GM23338 (cell line): Measurements from ENCODE around the gene CCDC38. TPM values are rescaled to one million over a fixed set of nuclear protein-coding genes. Genes with fewer than 3 reads are reported as not detected.

Experiments used
- ATAC-seq: fragments of 200-7000 bp; cut with Tn5 transposase; 3 replicates; pipeline ENCODE4 v1.9.1; 2020
- DNase-seq: peaks from one replicate; pipeline ENCODE4 v3.0.0-alpha.2; 2015; ENCODE audit warnings: low spot score
- H2AFZ ChIP-seq: fragments of 200-600 bp; sonication (generic); 2 replicates; pipeline ENCODE4 v1.8.0; 2016; ENCODE audit warnings: antibody characterized with exemption, mild to moderate bottlenecking, moderate library complexity
- H3F3A ChIP-seq: fragments of 200-600 bp; sonication (generic); replicated peaks from 2 replicates; pipeline ENCODE4 v1.8.0; 2017; ENCODE audit warnings: antibody characterized with exemption, mixed run types, low read depth
- H3K27ac ChIP-seq: fragments of 200-600 bp; sonication (generic); 2 replicates; pipeline ENCODE4 v1.6.1; 2016; ENCODE audit warnings: low read depth
- H3K27me3 ChIP-seq: fragments of 200-600 bp; sonication (generic); 2 replicates; pipeline ENCODE4 v1.8.0; 2016; ENCODE audit warnings: mild to moderate bottlenecking, mixed run types, moderate library complexity; ENCODE audit not compliant: insufficient read depth
- H3K36me3 ChIP-seq: fragments of 200-600 bp; sonication (generic); 2 replicates; pipeline ENCODE4 v1.8.0; 2016; ENCODE audit warnings: mild to moderate bottlenecking; ENCODE audit not compliant: insufficient read depth
- H3K4me1 ChIP-seq: fragments of 200-600 bp; sonication (generic); 2 replicates; pipeline ENCODE4 v1.8.0; 2016; ENCODE audit warnings: mild to moderate bottlenecking, moderate library complexity; ENCODE audit not compliant: insufficient read depth
- H3K4me2 ChIP-seq: fragments of 200-600 bp; sonication (generic); 2 replicates; pipeline ENCODE4 v1.7.1; 2017; ENCODE audit warnings: mixed run types
- H3K4me3 ChIP-seq: fragments of 200-600 bp; sonication (generic); 2 replicates; pipeline ENCODE4 v1.6.1; 2016; ENCODE audit warnings: mixed run types
- H3K79me2 ChIP-seq: fragments of 200-600 bp; sonication (generic); replicated peaks from 2 replicates; pipeline ENCODE4 v1.8.0; 2017; ENCODE audit warnings: mild to moderate bottlenecking; ENCODE audit not compliant: insufficient read depth
- H3K9me2 ChIP-seq: fragments of 200-600 bp; sonication (generic); 2 replicates; pipeline ENCODE4 v1.8.0; 2017; ENCODE audit not compliant: insufficient read depth
- H4K20me1 ChIP-seq: fragments of 200-600 bp; sonication (generic); replicated peaks from 2 replicates; pipeline ENCODE4 v1.8.0; 2017; ENCODE audit warnings: mild to moderate bottlenecking; ENCODE audit not compliant: insufficient read depth
- H3K27ac Mint-ChIP-seq: 2 replicates; pipeline ENCODE4 v1.8.0; 2020; ENCODE audit warnings: inconsistent platforms, mild to moderate bottlenecking, moderate library complexity, mixed read lengths
- H3K27me3 Mint-ChIP-seq: 3 replicates; pipeline ENCODE4 v1.8.0; 2022; ENCODE audit warnings: low read depth, mild to moderate bottlenecking, moderate library complexity, mixed read lengths, inconsistent platforms; ENCODE audit not compliant: insufficient read depth, poor library complexity
- H3K36me3 Mint-ChIP-seq: 3 replicates; pipeline ENCODE4 v1.8.0; 2021; ENCODE audit warnings: low read depth, mild to moderate bottlenecking, inconsistent platforms, moderate library complexity, mixed read lengths
- H3K4me1 Mint-ChIP-seq: 3 replicates; pipeline ENCODE4 v1.8.0; 2020; ENCODE audit warnings: mild to moderate bottlenecking, inconsistent platforms, mixed read lengths
- H3K4me3 Mint-ChIP-seq: 3 replicates; pipeline ENCODE4 v1.8.0; 2021; ENCODE audit warnings: moderate library complexity, mild to moderate bottlenecking, inconsistent platforms, mixed read lengths
- H3K9me3 Mint-ChIP-seq: 3 replicates; pipeline ENCODE4 v1.8.0; 2020; ENCODE audit warnings: moderate library complexity, mild to moderate bottlenecking, inconsistent platforms, mixed read lengths
- CREB1 ChIP-seq: fragments of 250-450 bp; sonication (Bioruptor Pico); IDR thresholded peaks from 2 replicates; pipeline ENCODE4 v1.5.0; 2020; ENCODE audit warnings: low read depth, mild to moderate bottlenecking, moderate library complexity
- EZH2 ChIP-seq: fragments of 200-600 bp; sonication (generic); IDR thresholded peaks from one replicate; pipeline ENCODE4 v1.8.0; 2017; ENCODE audit warnings: antibody characterized with exemption, mild to moderate bottlenecking, low read depth; ENCODE audit not compliant: unreplicated experiment
- EZH2phosphoT487 ChIP-seq: fragments of 200-600 bp; sonication (generic); IDR thresholded peaks from one replicate; pipeline ENCODE4 v1.8.1; 2018; ENCODE audit warnings: antibody characterized with exemption; ENCODE audit not compliant: unreplicated experiment
- STAT1 ChIP-seq: IDR thresholded peaks from one replicate; pipeline ENCODE4 v1.6.1; 2016; ENCODE audit warnings: antibody characterized with exemption; ENCODE audit not compliant: unreplicated experiment
- ZNF331 ChIP-seq: fragments of 250-450 bp; sonication (Bioruptor Pico); IDR thresholded peaks from 2 replicates; pipeline ENCODE4 v1.5.0; 2020; ENCODE audit warnings: low read depth, mild to moderate bottlenecking, moderate library complexity
- polyA plus RNA-seq: library from polyadenylated mRNA; unstranded; fragments of >200 nt; fragmentation: Nextera tagmentation; extraction: Ambion mirVana; gene quantifications from 2 replicates; pipeline ENCODE4 v1.2.1, GENCODE V29; 2016
- total RNA-seq: library from RNA; depleted of rRNA; stranded (reverse); fragments of >200 nt; shearing (Covaris generic); gene quantifications from 2 replicates; pipeline ENCODE4 v1.2.3, GENCODE V29; 2014
- TF ChIP-seq, protein P1 (sequence below), 2 experiments: fragments of 200-600 bp in 1 of 2; sonication (generic) in 1 of 2; conservative IDR thresholded peaks; 2 replicates each; pipeline versions ENCODE4 v1.5.1 to v1.6.1; 2016 to 2017; ENCODE audit warnings: antibody characterized with exemption in 2 of 2, low read depth in 2 of 2, mild to moderate bottlenecking in 2 of 2, moderate library complexity in 1 of 2
- TF ChIP-seq, protein P2 (sequence below): IDR thresholded peaks from 2 replicates; pipeline ENCODE4 v1.6.1; 2016; ENCODE audit warnings: antibody characterized with exemption
- TF ChIP-seq, protein P3 (sequence below): fragments of 250-450 bp; sonication (Bioruptor Pico); IDR thresholded peaks from 2 replicates; pipeline ENCODE4 v1.5.0; 2020; ENCODE audit warnings: mild to moderate bottlenecking, moderate library complexity

Gene CCDC38
- total and polyA plus RNA-seq, 2 experiments from 2014 or later = not detected

DNA sequence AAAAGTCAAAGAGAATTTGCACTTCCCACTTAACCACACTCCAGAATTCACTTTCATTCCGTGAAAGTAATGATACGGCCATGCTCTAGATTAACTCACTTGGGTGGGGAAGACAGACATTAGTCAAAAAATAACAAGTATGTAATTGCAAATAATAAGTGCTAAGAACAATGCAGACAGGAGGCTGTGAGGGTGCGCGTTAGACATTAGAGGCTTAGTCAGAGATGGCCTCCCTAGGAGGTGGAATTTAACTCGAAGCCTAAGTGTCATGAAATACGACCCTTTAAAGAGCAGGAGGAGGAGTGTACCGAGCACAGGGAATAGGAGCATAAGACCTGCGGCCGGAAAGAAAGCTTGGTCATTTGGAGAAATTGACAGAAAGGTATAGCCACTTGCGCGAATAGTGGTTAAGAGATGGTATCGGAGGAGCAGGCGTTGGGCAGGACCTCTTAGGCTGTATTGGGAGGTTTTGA is 83.0 kb downstream of the CCDC38 start:
- H2AFZ ChIP-seq = peak overlapping the region; percentile 60; the same call in 1 of the 2 replicates
- H3K9me2 ChIP-seq = no peaks in the 10 kb centered on the region
- no peaks in the 10 kb centered on the region for H3F3A ChIP-seq
- ATAC-seq = peak; percentile 23
- peak; percentile 65 for DNase-seq
- peaks cover 12% of the 10 kb centered on the region for H4K20me1 ChIP-seq
- peaks cover 16% of the 10 kb centered on the region for H3K4me1 ChIP-seq
- Mint-ChIP-seq H3K27me3 (no peaks in the 10 kb centered on the region), H3K27ac (no peak overlapping the region), H3K4me1 (peaks cover 15% of the 10 kb centered on the region), H3K9me3 (peaks cover 14% of the 10 kb centered on the region; the same call in 2 of the 3 replicates), H3K4me3 (no peak overlapping the region), H3K36me3 (peaks cover 42% of the 10 kb centered on the region)
- peaks cover 26% of the 10 kb centered on the region for H3K36me3 ChIP-seq
- peaks cover 55% of the 10 kb centered on the region for H3K79me2 ChIP-seq
- no peak for TF ChIP-seq EZH2phosphoT487
- TF ChIP-seq, protein P1, sequence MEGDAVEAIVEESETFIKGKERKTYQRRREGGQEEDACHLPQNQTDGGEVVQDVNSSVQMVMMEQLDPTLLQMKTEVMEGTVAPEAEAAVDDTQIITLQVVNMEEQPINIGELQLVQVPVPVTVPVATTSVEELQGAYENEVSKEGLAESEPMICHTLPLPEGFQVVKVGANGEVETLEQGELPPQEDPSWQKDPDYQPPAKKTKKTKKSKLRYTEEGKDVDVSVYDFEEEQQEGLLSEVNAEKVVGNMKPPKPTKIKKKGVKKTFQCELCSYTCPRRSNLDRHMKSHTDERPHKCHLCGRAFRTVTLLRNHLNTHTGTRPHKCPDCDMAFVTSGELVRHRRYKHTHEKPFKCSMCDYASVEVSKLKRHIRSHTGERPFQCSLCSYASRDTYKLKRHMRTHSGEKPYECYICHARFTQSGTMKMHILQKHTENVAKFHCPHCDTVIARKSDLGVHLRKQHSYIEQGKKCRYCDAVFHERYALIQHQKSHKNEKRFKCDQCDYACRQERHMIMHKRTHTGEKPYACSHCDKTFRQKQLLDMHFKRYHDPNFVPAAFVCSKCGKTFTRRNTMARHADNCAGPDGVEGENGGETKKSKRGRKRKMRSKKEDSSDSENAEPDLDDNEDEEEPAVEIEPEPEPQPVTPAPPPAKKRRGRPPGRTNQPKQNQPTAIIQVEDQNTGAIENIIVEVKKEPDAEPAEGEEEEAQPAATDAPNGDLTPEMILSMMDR (conservative IDR thresholded peaks at IDR 0.05; ENCODE audit: low read depth in 2 of 2) = no peak
- TF ChIP-seq STAT1 = no peak
- no peak for TF ChIP-seq EZH2
- TF ChIP-seq, protein P2, sequence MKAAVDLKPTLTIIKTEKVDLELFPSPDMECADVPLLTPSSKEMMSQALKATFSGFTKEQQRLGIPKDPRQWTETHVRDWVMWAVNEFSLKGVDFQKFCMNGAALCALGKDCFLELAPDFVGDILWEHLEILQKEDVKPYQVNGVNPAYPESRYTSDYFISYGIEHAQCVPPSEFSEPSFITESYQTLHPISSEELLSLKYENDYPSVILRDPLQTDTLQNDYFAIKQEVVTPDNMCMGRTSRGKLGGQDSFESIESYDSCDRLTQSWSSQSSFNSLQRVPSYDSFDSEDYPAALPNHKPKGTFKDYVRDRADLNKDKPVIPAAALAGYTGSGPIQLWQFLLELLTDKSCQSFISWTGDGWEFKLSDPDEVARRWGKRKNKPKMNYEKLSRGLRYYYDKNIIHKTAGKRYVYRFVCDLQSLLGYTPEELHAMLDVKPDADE = no peak
- no peak for TF ChIP-seq ZNF331
- TF ChIP-seq, protein P3, sequence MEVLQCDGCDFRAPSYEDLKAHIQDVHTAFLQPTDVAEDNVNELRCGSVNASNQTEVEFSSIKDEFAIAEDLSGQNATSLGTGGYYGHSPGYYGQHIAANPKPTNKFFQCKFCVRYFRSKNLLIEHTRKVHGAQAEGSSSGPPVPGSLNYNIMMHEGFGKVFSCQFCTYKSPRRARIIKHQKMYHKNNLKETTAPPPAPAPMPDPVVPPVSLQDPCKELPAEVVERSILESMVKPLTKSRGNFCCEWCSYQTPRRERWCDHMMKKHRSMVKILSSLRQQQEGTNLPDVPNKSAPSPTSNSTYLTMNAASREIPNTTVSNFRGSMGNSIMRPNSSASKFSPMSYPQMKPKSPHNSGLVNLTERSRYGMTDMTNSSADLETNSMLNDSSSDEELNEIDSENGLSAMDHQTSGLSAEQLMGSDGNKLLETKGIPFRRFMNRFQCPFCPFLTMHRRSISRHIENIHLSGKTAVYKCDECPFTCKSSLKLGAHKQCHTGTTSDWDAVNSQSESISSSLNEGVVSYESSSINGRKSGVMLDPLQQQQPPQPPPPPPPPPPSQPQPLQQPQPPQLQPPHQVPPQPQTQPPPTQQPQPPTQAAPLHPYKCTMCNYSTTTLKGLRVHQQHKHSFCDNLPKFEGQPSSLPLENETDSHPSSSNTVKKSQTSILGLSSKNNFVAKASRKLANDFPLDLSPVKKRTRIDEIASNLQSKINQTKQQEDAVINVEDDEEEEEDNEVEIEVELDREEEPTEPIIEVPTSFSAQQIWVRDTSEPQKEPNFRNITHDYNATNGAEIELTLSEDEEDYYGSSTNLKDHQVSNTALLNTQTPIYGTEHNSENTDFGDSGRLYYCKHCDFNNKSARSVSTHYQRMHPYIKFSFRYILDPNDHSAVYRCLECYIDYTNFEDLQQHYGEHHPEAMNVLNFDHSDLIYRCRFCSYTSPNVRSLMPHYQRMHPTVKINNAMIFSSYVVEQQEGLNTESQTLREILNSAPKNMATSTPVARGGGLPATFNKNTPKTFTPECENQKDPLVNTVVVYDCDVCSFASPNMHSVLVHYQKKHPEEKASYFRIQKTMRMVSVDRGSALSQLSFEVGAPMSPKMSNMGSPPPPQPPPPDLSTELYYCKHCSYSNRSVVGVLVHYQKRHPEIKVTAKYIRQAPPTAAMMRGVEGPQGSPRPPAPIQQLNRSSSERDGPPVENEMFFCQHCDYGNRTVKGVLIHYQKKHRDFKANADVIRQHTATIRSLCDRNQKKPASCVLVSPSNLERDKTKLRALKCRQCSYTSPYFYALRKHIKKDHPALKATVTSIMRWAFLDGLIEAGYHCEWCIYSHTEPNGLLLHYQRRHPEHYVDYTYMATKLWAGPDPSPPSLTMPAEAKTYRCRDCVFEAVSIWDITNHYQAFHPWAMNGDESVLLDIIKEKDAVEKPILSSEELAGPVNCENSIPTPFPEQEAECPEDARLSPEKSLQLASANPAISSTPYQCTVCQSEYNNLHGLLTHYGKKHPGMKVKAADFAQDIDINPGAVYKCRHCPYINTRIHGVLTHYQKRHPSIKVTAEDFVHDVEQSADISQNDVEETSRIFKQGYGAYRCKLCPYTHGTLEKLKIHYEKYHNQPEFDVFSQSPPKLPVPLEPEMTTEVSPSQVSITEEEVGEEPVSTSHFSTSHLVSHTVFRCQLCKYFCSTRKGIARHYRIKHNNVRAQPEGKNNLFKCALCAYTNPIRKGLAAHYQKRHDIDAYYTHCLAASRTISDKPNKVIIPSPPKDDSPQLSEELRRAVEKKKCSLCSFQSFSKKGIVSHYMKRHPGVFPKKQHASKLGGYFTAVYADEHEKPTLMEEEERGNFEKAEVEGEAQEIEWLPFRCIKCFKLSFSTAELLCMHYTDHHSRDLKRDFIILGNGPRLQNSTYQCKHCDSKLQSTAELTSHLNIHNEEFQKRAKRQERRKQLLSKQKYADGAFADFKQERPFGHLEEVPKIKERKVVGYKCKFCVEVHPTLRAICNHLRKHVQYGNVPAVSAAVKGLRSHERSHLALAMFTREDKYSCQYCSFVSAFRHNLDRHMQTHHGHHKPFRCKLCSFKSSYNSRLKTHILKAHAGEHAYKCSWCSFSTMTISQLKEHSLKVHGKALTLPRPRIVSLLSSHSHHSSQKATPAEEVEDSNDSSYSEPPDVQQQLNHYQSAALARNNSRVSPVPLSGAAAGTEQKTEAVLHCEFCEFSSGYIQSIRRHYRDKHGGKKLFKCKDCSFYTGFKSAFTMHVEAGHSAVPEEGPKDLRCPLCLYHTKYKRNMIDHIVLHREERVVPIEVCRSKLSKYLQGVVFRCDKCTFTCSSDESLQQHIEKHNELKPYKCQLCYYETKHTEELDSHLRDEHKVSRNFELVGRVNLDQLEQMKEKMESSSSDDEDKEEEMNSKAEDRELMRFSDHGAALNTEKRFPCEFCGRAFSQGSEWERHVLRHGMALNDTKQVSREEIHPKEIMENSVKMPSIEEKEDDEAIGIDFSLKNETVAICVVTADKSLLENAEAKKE (CRISPR knock-in tag) = no peak
- TF ChIP-seq CREB1 (CRISPR knock-in tag) = no peak
- H3K4me2 ChIP-seq = peak overlapping the region; percentile 87
- peak overlapping the region; percentile 88 for H3K4me3 ChIP-seq
- H3K27ac ChIP-seq = peak overlapping the region; percentile 90
- no peaks in the 10 kb centered on the region for H3K27me3 ChIP-seq
